ENCODE measurements around the gene NPTN.
"Not testable (repeated sequence)": the region's sequence is repeated elsewhere in the genome, so short reads cannot be mapped to it uniquely, and the experiment has no call there.

NPTN gene

DNA sequence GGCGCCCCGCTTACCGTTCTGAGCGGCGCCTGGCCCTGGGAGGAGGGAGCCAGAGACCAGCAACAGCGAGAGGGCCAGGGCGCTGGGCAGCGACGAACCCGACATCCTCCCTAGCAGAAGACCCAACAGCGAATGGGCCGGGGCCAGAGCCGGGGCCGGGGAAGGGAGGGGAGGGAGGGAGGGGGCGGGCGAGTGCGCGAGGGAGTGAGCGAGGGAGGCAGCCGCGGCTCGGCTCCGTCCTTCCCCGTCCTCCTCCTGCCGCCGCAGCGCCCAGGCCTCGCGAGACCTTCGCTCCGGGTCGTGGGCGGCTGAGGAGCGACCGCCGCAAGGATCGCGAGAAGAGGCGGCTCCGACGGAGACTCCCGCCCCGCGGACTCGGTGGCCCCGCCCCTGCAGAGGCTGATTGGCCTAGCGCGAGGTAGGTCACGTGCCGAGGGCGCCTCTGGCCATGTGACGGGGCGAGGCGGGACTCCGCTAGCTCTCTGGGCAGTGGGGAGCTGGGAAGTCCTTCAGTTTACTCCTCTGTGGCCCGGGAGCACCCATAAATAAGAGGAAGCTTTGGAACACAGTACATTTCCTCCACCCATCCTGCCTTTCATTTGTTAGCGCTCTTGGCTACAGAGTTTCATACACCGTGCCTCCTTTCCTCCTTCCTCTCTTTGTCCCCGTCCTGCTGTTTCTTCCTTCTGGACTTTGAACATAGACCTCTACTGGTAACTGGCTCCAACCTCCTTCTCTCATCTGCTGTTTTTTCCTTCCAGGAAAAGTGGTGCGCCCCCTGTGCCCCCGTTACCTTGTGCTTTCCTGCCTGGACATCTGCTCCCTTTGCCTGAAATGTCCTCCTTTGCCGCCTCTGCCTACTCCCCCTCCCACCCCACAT, at the start of gene NPTN:
Gene NPTN (minus strand): TSS at position 279 of the 880 bp plus-strand sequence. CDS start 174 bp downstream, at position 105.
- peak; percentile 98 for DNase-seq

DNA sequence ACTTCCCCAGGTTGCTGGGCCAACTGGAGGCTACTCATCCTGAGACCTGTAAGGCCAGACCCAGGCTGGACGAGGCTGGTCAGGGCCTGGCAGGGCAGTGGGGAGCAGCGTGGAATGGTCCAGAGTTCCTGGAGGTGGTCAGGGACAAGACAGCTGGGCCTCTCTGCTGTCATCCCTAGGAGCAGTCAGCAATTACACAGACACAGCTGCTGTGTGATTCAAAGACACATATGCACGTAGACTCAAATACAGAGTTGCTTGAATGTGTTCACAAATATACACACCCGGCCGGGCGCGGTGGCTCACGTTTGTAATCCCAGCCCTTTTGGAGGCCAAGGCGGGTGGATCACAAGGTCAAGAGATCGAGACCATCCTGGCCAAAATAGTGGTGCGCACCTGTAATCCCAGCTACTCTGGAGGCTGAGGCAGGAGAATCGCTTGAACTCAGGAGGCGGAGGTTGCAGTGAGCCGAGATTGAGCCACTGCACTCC, 49.5 kb upstream of the NPTN start:
- DNase-seq, result no peak

DNA sequence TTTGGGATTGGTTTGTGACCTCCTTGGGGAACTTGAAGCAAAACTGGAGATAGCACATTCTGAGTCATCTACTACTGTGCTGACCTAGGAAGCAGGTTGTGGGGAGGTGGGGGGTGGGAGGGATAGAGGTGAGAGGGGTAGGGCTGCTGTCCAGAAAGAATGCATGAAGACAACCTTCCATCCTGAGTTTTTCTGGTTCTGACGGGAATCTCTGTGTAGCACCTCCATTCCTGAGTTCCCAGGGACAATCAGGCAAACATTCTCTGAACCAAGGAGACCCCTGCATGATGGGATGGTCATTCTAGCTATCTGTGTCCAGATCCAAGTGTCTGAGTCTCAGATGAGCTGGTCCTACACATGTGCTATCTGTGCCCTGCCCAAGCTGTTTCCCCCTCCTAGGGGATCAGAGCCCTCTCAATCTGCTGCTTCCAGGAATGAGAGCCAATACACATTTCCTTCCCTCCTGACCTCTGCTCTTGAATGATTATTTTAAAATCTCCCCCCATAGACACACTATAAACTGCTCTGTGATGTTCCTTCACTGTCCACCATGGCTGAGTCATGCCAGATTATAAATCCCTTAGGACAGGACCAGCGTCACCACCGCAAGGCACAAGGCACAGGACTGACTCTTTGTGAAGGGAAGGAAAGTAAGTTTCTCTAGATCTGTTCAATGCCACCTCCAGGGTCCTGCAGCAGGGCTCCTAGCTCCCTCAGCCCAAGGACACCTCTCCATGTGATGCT, 48.8 kb upstream of the NPTN start:
- DNase-seq, result no peak

DNA sequence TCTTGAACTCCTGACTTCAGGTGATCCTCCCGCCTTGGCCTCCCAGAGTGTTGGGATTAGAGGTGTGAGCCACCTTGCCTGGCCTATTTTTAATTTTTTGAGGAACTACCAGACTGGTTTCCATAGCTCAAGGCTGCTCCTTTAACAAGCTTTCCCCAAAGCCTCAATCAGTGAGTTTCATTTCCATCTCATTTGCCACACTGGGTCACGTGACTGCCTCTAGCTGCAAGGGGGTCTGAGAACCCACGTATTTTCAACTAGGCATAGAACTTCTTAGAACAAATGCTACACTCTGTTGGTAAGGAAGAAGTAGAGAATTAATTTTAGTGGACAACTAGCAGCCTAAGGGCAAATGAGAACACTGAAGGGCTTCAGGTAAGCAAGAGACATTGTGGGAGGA, 47.9 kb upstream of the NPTN start:
- DNase-seq, result no peak

DNA sequence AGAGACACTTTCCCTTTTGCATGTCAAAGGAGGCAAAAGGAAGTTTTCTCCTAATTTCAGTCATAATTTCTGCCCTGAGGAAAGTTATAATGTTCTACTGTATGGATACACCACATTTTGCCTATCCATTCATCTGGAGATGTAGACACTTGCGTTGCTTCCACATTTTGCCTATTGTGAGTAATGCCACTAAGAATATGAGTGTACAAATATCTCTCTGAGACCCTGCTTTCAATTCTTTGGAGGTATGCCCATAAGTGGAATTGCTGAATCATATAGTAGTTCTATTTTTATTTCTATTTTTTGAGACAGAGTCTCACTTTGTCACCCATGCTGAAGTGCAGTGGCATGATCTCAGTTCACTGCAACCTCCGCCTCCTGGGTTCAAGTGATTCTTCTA, 47.4 kb upstream of the NPTN start:
- DNase-seq, result no peak

DNA sequence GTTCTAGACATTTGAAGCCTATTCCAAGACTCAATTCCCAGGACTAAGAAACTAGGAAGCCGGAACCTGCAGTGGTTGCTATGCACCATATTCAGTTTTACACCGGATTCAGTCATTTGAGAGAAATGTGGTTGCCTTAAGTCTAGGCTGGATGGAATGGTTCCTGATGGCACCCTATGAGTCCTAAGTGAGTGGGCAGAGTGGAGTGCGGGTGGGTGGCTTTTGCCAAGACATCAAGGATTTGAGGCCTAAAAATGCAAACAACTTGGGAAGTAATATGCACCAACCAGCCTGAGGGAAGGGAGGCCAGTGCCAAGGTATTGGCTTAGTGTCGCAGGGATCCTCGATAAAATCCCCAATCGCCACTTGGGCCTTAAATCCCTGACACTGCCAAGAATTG, 46.8 kb upstream of the NPTN start:
- DNase-seq, result no peak

DNA sequence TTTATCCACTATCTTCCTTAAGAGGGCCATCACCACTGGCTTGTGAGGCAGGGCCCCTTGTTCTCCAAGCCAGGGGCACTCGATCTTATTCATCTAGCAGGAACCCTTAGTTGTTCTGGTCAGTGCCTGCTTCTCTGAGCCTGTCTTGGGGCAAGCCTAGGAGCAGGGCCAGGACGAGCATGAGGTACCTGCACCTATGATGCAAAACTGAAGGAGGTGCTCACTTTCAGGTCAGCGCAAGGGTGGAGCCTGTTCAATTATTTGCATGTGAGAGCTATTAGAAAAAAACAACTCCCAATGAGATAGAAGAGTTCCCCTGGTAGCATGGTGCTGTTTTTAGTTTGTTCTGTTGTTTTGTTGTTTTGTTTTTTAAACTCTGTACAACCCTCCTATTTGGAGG, 46.0 kb upstream of the NPTN start:
- no peak for DNase-seq

DNA sequence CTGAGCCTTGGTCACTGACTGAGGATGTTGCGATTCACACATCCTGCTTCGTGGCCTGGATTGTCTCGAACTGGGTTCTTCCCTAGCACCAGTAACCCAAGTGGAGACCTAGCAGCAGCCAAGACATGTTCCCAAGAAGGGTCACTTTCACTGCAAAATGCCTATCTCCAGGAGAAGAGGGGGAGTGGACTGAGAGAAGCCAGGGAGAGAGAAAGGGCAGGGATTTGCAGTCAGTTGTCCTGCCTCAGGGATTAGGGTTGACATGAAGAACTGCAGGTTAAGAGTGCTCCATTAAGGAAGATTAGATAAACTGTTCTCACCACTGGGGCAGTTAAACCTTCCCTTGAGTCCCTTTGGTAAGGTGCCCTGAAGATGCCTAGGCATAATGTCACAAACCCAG, 45.3 kb upstream of the NPTN start:
- no peak for DNase-seq

DNA sequence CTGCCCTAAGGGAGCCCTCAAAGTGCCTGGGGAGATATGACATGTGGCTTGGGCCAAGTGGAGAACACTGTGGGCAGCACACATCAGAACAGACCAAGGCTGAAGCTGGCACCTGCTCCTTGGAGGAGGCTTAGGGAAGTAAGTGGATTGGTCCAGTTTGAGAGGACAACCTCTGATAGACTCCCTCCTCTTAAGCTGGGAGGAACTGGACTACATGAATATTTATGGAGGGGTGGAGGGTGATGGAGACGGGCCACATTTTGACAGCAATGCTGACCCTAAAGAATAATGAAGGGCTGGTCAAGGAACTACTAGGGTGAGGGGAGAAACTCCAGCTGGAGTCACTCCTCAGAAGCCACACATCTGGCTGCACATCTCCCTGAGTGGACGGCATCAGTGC, 44.5 kb upstream of the NPTN start:
- no peak for DNase-seq

DNA sequence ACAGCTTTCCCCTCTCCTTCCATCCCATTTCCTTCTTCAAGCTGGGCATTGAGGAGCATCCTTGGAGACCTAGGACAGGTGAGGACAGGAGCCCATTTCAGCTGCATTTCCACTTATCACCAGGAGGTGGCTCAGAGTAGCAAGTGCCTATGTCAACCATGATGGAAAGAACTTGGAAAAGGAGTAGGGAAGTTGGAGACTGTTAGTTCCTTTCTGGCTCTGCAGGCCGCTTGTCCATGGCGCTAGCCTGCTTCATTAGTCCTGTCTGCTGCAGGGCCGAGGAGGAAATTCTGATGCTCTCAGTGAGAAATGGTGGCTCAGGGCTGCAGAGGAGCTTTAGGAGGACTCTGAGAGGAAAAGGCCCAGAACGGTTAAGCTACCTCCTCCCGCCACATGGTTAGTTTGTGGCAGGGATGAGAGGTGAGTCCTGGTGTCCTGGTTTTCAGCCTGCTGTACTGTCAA, 44.0 kb upstream of the NPTN start:
- DNase-seq, result peak; percentile 33

DNA sequence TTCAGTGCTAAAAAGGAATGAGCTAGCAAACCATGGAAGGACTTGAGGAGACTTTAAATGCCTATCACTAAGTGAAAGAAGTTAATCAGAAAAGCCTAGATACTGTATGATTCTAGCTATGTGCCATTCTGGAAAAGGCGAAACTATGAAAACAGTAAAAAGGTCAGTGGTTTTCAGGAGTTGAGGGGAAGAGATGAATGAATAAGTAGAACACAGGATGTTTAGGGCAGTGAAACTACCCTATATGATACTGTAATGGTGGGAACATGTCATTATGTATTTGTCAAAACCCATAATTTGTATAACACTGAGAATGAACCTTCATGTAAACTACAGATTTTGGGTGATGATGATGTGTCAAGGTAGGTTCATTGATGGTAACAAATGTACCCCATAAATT, 41.4 kb upstream of the NPTN start:
- no peak for DNase-seq

DNA sequence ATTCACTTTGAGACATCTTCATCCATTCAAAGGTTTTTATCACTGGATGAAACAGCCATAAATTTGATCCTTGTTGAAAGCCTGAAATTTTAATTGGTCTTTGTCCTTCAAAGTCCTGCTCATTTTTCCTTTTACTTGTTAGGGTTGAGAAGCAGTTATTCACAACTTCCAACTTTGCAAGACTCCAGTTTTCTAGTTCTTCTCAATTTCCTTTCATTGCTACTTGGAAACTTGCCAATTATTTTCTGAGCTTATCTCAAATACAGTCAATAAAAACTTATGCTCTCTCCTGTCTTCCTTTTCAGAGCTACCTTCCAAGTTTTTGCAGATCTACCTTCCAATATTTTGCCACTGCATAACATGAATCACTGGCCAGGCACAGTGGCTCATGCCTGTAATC, 27.3 kb upstream of the NPTN start:
- DNase-seq, result no peak

DNA sequence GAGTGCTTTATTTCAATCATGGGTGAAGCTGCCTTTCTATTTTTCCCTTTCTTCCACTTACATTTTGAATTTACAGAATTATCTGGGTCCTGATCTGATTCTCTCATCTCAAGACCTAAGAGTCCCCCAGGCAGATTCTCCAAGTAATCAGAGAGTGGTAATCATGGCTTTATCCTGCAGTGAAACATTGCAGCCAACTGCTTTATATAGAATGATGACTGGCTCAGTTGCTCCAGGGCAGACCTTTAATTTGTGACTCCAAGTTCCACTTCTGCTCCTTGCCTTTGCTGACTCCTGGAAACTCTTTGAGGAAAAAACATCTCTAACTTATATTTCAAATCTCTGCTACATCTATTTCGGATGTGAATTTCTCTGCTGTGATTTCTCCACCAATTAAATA, 25.5 kb upstream of the NPTN start:
- no peak for DNase-seq

DNA sequence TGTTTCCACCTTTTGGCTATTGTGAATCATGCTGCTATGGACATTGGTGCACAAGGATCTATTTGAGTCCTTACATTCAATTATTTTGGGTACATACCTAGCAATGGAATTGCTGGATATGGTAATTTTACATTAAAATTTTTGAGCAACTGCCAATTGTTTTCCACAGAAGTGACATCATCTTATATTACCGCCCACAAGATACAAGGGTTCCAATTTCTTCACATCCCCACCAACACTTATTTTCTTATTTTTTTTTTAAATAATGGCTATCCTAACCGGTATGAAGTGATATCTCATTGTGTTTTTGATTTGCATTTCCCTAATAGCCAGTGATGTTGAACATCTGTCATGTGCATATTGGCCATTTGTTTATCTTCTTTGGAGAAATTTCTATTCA, 22.5 kb upstream of the NPTN start:
- no peak for DNase-seq

DNA sequence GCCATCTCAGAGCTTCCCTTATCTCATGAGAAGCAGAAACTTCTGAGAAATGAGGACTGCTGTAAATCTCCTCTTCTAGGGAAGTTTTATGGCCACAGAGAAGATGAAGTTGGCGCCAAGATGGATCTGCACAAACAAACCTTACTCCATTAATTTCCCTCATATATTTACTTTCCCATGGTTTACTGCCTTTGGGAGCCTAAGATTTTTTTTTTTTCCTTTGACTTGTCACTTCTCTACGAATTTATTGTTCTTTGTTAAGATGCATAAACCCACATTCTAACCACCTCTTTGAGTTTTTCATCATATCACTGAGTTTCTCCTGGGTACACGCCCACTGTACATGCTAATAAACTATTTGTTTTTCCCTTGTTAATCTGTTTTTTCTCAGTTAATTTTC, 21.5 kb upstream of the NPTN start:
- DNase-seq, result no peak

DNA sequence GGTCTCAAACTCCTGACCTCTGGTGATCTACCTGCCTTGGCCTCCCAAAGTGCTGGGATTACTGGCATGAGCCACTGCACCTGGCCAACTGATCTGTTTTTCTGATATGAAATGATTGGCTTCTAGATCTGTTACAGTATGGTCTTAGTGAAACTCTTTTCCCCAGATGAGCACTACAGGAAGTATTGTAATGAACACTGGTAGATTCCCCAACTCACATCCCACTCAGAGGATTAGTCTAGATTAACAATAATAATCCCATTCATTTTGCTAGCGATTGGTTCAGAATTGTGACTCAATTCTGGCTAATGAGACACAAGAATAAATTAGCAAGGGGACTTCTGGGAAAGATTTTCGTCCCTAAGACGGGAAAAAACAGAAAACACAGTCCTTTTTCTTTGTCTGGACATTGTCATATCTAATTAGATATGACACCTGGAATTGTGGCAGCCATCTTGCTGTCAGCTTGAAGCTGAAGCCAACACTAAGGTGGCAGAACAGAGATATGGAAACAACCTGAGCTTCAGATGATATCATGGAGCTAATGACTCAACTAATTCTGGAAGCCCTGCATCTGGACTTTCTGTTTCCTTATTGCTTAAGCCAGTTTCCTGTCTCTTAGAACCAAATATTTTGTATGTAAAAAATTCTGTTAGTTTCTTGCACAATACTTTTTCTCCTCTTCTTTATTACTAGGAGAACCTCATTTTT, 17.4 kb upstream of the NPTN start:
- no peak for DNase-seq

DNA sequence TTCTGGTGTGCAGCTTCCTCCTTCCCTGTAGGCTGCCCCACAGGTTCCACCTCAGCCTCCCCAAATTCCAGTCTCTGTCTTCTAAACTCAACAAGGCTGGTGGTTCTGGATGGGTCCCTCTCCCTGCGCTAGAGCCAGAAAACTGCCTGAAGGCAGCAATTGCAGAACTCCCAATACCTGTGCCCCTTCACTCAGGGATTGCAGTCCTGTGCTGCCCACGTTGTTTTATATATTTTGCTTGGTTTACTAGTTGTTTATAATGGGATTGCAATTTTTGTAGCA, 14.8 kb upstream of the NPTN start:
- no peak for DNase-seq

DNA sequence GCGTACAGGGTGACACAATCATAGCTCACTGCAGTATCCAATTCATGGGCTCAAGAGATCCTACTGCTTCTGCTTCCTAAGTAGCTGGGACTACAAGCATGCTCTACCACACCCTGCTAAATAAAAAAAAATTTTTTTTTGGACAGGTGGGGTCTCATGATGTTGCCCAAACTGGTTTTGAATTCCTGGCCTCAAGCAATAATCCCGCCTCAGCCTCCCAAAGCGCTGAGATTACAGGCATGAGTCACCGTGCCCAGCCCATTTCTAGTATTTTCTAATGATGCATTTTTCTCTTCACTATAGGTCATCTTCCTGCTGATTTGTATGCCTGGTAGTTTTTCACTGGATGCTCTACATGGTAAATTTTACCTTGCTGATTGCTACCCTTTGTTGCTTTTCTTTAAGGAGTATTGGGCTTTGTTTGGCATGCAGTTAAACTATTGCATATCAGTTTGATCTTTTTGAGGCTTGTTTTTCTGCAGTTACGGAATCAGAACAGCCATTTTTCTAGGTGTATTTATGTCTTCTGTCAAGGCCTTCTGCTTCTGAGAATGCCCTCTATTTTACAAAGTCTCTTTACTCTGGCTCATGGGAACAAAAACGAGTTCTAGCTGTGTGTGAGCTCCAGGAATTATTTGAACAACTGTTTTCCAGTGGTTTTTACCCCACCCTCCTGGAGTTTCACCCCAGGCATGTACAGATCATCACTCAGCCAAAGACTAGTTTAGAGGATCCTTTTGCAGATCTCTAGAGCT, 14.2 kb upstream of the NPTN start:
- DNase-seq, result no peak

DNA sequence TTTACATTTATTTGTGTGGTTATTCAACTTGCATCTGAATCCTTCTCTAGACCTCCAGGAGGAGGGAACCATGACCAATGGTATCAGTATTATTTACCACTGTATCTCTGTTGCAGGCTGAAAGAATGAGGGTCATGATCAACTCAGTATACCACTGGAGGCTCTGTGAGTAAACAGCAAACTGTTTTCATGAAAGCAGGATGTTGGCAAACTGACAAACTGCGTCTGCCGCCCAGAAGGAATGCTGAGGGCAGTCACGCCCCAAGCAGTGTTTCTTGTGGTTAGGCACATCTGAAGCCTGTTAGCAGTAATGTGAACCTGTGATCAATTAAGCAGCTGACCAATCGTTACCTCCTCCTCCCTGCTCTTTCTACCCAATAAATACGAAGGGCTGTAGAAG, 6.3 kb upstream of the NPTN start:
- DNase-seq, result not testable (repeated sequence)

DNA sequence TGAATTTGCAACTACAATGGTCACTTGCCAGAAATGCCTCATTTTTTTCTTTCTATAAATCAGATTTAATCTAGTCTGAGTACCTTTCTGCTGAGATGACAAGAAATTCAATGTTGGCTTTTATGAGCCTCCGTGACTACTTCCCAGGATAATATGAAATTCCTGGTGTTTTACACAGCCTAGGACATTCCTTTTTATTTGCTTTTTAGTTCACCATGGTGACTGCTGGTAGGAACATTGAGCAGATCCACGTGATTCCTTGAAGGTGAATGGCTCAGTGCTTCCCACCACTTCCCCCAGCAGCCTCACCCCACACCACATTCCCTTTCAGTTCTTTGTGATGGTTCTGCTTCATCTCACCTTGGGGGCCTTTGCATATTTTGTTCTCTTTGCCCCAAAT, 4.3 kb upstream of the NPTN start:
- DNase-seq, result no peak

DNA sequence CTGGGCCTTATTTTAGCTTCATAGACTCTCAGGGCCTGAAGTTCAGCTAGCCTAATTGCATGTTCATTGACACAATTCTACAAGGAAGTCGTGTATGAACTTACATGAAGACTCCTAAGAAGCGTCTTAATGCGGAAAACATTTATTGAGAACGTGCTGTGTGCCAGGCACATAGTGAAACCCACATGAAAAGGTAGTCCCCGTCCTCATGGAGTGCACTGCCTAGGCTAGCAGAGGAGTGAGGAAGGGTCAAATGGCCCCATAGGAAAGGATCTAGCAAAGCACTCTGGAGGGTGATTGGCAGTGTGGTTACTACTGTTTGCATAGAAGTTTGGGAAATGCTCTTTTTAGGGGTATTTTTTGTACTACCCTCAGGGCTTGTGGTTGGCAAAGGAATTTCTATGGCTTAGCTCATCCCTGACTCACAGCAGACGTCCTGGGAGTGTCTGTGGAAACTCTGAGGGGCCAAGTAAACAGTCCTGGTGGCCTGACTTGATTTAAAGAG, 854 bp upstream of the NPTN start:
- no peak for DNase-seq

DNA sequence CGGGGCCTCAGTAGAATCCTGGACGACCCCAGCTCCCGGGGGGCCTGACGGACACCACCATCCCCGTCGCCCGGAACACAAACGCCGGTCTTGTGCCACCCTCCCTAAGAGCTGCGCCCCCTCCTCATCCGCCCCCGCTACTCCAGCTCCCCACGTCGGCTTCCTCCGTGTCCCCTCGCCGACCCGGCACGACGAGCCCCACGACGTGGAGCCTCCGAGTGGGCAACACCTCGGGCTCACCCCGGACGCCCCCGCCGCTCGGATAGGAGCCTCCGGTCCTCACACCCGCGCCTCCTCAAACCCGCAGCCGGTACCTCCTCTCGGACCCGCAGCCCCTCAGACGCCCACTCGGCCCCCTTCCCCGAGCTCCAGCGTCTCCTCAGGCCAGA, 525 bp downstream of the NPTN start:
- no peak for DNase-seq

All from stimulated activated naive CD4-positive, alpha-beta T cell treated with Interleukin-2 at 50 U/mL for 16 hours (primary cell).